K562 (cell line): ENCODE measurements around the gene CAMK2G. TPM values are rescaled to one million over a fixed set of nuclear protein-coding genes. Genes with fewer than 3 reads are reported as not detected.
A peak's percentile ranks its signal among the peaks of the same experiment; 100 is the strongest.

ENCODE experiments used
- ATAC-seq: fragments of 200-7000 bp; cut with Tn5 transposase; 3 replicates; pipeline ENCODE4 v1.9.1; 2020; ENCODE audit warnings: moderate library complexity
- BruUV-seq: library from RNA; stranded (reverse); fragments of 400-500 nt; replicated peaks from 2 replicates; lab custom pipeline; 2021; lab: Mats Ljungman, UMichigan
- CTCF ChIA-PET: fragments of 300-600 bp; formaldehyde crosslinking; extraction: SDS; loops from one replicate; lab custom pipeline; 2021; ENCODE audit warnings: low intra/inter-chr PET ratio; lab: Yijun Ruan, JAX
- POLR2A ChIA-PET: fragments of 300-600, 350-650 bp; sonication (Branson Sonifier 250); formaldehyde crosslinking; extraction: SDS; loops from one replicate; lab custom pipeline; 2021; ENCODE audit warnings: antibody characterized with exemption, inconsistent platforms; lab: Yijun Ruan, JAX
- DNase-seq, 4 experiments: peaks; one replicate each; pipeline versions ENCODE4 v3.0.0 to v3.0.0-alpha.2; 2011 to 2018; ENCODE audit warnings: low spot score in 3 of 4, mixed read lengths in 3 of 4; ENCODE audit errors: extremely low read depth in 1 of 4
- FAIRE-seq: peaks from 2 replicates; lab custom pipeline; 2011; peaks lifted over from hg19 to GRCh38; lab: Jason Lieb, UNC
- H2AFZ ChIP-seq: 2 replicates; pipeline ENCODE4 v1.6.0; 2011; ENCODE audit warnings: low read depth, low read length, control low read depth, inconsistent platforms
- H3K27ac ChIP-seq: fragments of 200-600 bp; 3 replicates; pipeline ENCODE4 v1.8.0; 2011; ENCODE audit warnings: low read depth, mild to moderate bottlenecking, control low read depth, inconsistent platforms, low read length, moderate library complexity, mixed read lengths; ENCODE audit errors: extremely low read depth
- H3K27me3 ChIP-seq, 2 experiments: fragments of 300-600 bp in 1 of 2; 2 replicates in 1 of 2; 3 replicates in 1 of 2; pipeline versions ENCODE4 v1.6.0 to v1.8.0; 2011; ENCODE audit warnings: inconsistent platforms in 2 of 2, low read length in 2 of 2, mild to moderate bottlenecking in 1 of 2, mixed read lengths in 1 of 2, moderate library complexity in 1 of 2; ENCODE audit not compliant: control insufficient read depth in 2 of 2, insufficient read depth in 2 of 2
- H3K36me3 ChIP-seq: fragments of 300-600 bp; 3 replicates; pipeline ENCODE4 v1.8.0; 2011; ENCODE audit warnings: mild to moderate bottlenecking, low read length, inconsistent platforms; ENCODE audit not compliant: control insufficient read depth, insufficient read depth
- H3K4me1 ChIP-seq, 2 experiments: fragments of 200-600 bp in 1 of 2; replicated peaks in 1 of 2; 2 replicates in 1 of 2; 3 replicates in 1 of 2; pipeline versions ENCODE4 v1.5.1 to v1.8.0; 2011; ENCODE audit warnings: inconsistent platforms in 2 of 2, low read length in 2 of 2, mild to moderate bottlenecking in 1 of 2, mixed read lengths in 1 of 2, moderate library complexity in 1 of 2; ENCODE audit not compliant: control insufficient read depth in 2 of 2, insufficient read depth in 2 of 2
- H3K4me2 ChIP-seq: 2 replicates; pipeline ENCODE4 v1.6.1; 2011; ENCODE audit warnings: low read length, control low read depth, inconsistent platforms, mixed read lengths; ENCODE audit not compliant: insufficient read depth
- H3K4me3 ChIP-seq: fragments of 200-600 bp; sonication (generic), shearing (Covaris generic); 2 replicates; pipeline ENCODE4 v1.5.1; 2016; ENCODE audit warnings: control low read depth, inconsistent platforms
- H3K79me2 ChIP-seq: fragments of 200-600 bp; 3 replicates; pipeline ENCODE4 v1.8.0; 2011; ENCODE audit warnings: low read length, inconsistent platforms; ENCODE audit not compliant: control insufficient read depth, insufficient read depth
- H3K9ac ChIP-seq, 2 experiments: 2 replicates each; pipeline versions ENCODE4 v1.6.0 to v1.6.1; 2011; ENCODE audit warnings: low read depth in 2 of 2, low read length in 2 of 2, control low read depth in 1 of 2, inconsistent platforms in 1 of 2, mild to moderate bottlenecking in 1 of 2, mixed read lengths in 1 of 2; ENCODE audit not compliant: insufficient read depth in 1 of 2
- H3K9me1 ChIP-seq: one replicate; pipeline ENCODE4 v1.6.0; 2011; ENCODE audit warnings: inconsistent platforms, mild to moderate bottlenecking, low read length, moderate library complexity; ENCODE audit not compliant: control insufficient read depth, insufficient read depth
- H3K9me3 ChIP-seq: replicated peaks from 2 replicates; pipeline ENCODE4 v1.5.1; 2011; ENCODE audit warnings: low read depth, low read length, inconsistent platforms; ENCODE audit not compliant: control insufficient read depth, insufficient read depth
- H4K20me1 ChIP-seq: replicated peaks from 2 replicates; pipeline ENCODE4 v1.6.1; 2011; ENCODE audit warnings: low read length, inconsistent platforms, mixed read lengths; ENCODE audit not compliant: control insufficient read depth, insufficient read depth
- BRF2 ChIP-seq: IDR thresholded peaks from 3 replicates; pipeline ENCODE4 v1.6.1; 2011; ENCODE audit warnings: borderline replicate concordance, mild to moderate bottlenecking; ENCODE audit not compliant: insufficient read length, insufficient read depth
- CHD2 ChIP-seq: IDR thresholded peaks from 2 replicates; pipeline ENCODE4 v1.6.1; 2011; ENCODE audit warnings: low read depth, low read length
- DNMT1 ChIP-seq: fragments of 450-650 bp; IDR thresholded peaks from 2 replicates; pipeline ENCODE4 v1.6.1; 2016; ENCODE audit warnings: antibody characterized with exemption, mild to moderate bottlenecking
- E2F1 ChIP-seq: sonication (generic); formaldehyde crosslinking; IDR thresholded peaks from 2 replicates; pipeline ENCODE4 v1.8.1; 2023; ENCODE audit warnings: mild to moderate bottlenecking, missing genetic modification reagents, moderate library complexity
- FOSL1 ChIP-seq: fragments of 200-800 bp; sonication (Bioruptor generic); conservative IDR thresholded peaks from 2 replicates; pipeline ENCODE4 v1.6.1; 2016; ENCODE audit warnings: missing genetic modification characterization, missing compliant biosample characterization
- MIER1 ChIP-seq: fragments of 450-650 bp; IDR thresholded peaks from 2 replicates; pipeline ENCODE4 v1.6.1; 2016; ENCODE audit warnings: antibody characterized with exemption, mild to moderate bottlenecking, low read depth
- MTA3 ChIP-seq: fragments of 450-650 bp; formaldehyde crosslinking; IDR thresholded peaks from 2 replicates; pipeline ENCODE4 v1.6.1; 2017; ENCODE audit warnings: mild to moderate bottlenecking, borderline replicate concordance
- POLR2G ChIP-seq: fragments of 200-400 bp; formaldehyde crosslinking; IDR thresholded peaks from 2 replicates; pipeline ENCODE4 v1.6.1; 2017; ENCODE audit warnings: low read depth, mild to moderate bottlenecking, antibody characterized with exemption, low read length, moderate library complexity
- RBFOX2 ChIP-seq: fragments of 200-400 bp; formaldehyde crosslinking; IDR thresholded peaks from 2 replicates; pipeline ENCODE4 v1.6.1; 2017; ENCODE audit warnings: low read depth, mild to moderate bottlenecking, low read length, moderate library complexity
- SOX6 ChIP-seq: fragments of 450-650 bp; IDR thresholded peaks from 2 replicates; pipeline ENCODE4 v1.6.1; 2014; ENCODE audit warnings: mild to moderate bottlenecking
- TCFL5 ChIP-seq: fragments of 250-450 bp; sonication (Bioruptor Pico); conservative IDR thresholded peaks from 2 replicates; pipeline ENCODE4 v1.6.1; 2021; ENCODE audit warnings: mild to moderate bottlenecking, moderate library complexity, matching md5 sums
- YY1 ChIP-seq, 3 experiments: IDR thresholded peaks; 2 replicates each; pipeline ENCODE4 v1.6.1; 2011; ENCODE audit warnings: low read length in 2 of 3, mild to moderate bottlenecking in 2 of 3, moderate library complexity in 2 of 3, borderline replicate concordance in 1 of 3, control low read depth in 1 of 3, low read depth in 1 of 3; ENCODE audit not compliant: insufficient read depth in 3 of 3, insufficient replicate concordance in 2 of 3, control insufficient read depth in 1 of 3, insufficient read length in 1 of 3; ENCODE audit errors: extremely low read depth in 1 of 3
- ZNF197 ChIP-seq: fragments of 200-800 bp; sonication (Bioruptor generic); IDR thresholded peaks from 2 replicates; pipeline ENCODE4 v1.6.1; 2016; ENCODE audit warnings: low read depth, missing genetic modification characterization, missing compliant biosample characterization
- WGBS: fragments of 100-300 bp; shearing (Covaris generic); methylation state at CpG from one replicate; pipeline ENCODE4 v1.1.6; 2016; ENCODE audit warnings: low coverage, mixed read lengths; ENCODE audit not compliant: insufficient coverage; ENCODE audit errors: missing lambda C conversion rate; 5-methylcytosine and 5-hydroxymethylcytosine counted together
- in situ Hi-C: fragments of 300-500 bp; cut with MboI; formaldehyde crosslinking; loops from 4 replicates; pipeline ENCODE4 v1.15.0; 2018; ENCODE audit warnings: inconsistent platforms, mixed read lengths
- intact Hi-C: fragments of 100-400 bp; cut with micrococcal nuclease; formaldehyde crosslinking; loops from 2 replicates; pipeline ENCODE4 v1.14.2; 2022
- polyA plus RNA-seq, 8 experiments: library from polyadenylated mRNA; depleted of rRNA in 4 of 8; stranded (reverse) in 5 of 8; unstranded in 3 of 8; fragments of >200 nt; fragmentation: Nextera tagmentation in 2 of 8; fragmentation: Illumina TruSeq in 1 of 8; extraction: Ambion mirVana in 2 of 8; extraction: Trizol in 1 of 8; gene quantifications; 2 replicates each; pipeline versions ENCODE4 v1.2.1 to v1.2.3, GENCODE V29; 2011 to 2014; ENCODE audit warnings: inconsistent platforms in 1 of 8, missing spikeins in 1 of 8
- total RNA-seq, 7 experiments: library from RNA; depleted of rRNA in 6 of 7; stranded (reverse); fragments of >200 nt in 6 of 7; fragmentation: Illumina TruSeq in 2 of 7; extraction: Trizol in 2 of 7; gene quantifications; 2 replicates each; pipeline versions ENCODE4 v1.2.1 to v1.2.3, GENCODE V29; 2011 to 2021; ENCODE audit warnings: low replicate concordance in 1 of 7

The CAMK2G gene
- total and polyA plus RNA-seq, 9 of the 15 experiments (the other 6 are each of a cell fraction or from before 2014, with no cell fraction given): 9.0 to 37.9 (median 32.6) TPM

- WGBS: 89% methylated on average over 16 of the region's 16 CpGs
- CTCF ChIA-PET: interaction anchor here (0.6 kb wide), 1 partner anchor 260 kb away, joined by 3 read pairs; no protein-coding TSS in a partner anchor
- ATAC-seq (no peak), FAIRE-seq (no peak)
- Histone ChIP-seq H3K4me3 (no peak overlapping the region), H3K27me3 (no peaks in the 10 kb centered on the region), H3K4me1 (peaks cover 23 to 43% of the 10 kb centered on the region in 2 experiments)
- TF ChIP-seq MTA3: no peak
- TF ChIP-seq BRF2: no peak
- TF ChIP-seq E2F1 (CRISPR knock-in tag): no peak
- no peak for TF ChIP-seq SOX6
- TF ChIP-seq POLR2G: peak; percentile 30; the same call in 1 of the 2 replicates
- TF ChIP-seq RBFOX2: peak; percentile 52; the same call in 1 of the 2 replicates
- TF ChIP-seq TCFL5 (CRISPR knock-in tag): no peak
- no peak for TF ChIP-seq CHD2
- no peak for TF ChIP-seq ZNF197 (CRISPR knock-in tag)
- no peak for TF ChIP-seq FOSL1 (tag)
- no peak for TF ChIP-seq MIER1
- TF ChIP-seq DNMT1: no peak
- no peak for TF ChIP-seq YY1 (IDR thresholded peaks at IDR 0.05; ENCODE audit: borderline replicate concordance in 1 of 3, control insufficient read depth in 1 of 3, extremely low read depth in 1 of 3, insufficient read depth in 3 of 3, insufficient read length in 1 of 3, insufficient replicate concordance in 2 of 3, low read depth in 1 of 3, low read length in 2 of 3)
- TF ChIP-seq, all 486 proteins: peak for 2
- peaks cover 13% of the 10 kb centered on the region for H3K79me2 ChIP-seq
- H3K36me3 ChIP-seq: peaks cover 56% of the 10 kb centered on the region
- H3K4me2 ChIP-seq: no peak overlapping the region
- no peak for DNase-seq
- in situ Hi-C loops: no loop called here
- H3K9ac ChIP-seq: peak overlapping the region in 1 of 2 experiments; percentile 70; a peak in 2 of 4 replicates
- H4K20me1 ChIP-seq: peaks cover 5% of the 10 kb centered on the region; the same call in 1 of the 2 replicates
- H3K27ac ChIP-seq: no peak overlapping the region
- intact Hi-C loops: no loop called here
- H3K9me3 ChIP-seq: no peaks in the 10 kb centered on the region
- H2AFZ ChIP-seq: no peak overlapping the region
- POLR2A ChIA-PET: interaction anchor here (1.0 to 3.6 kb wide), 8 partner anchors 8 to 66 kb away, joined by 3 to 50 read pairs (median 4); partner anchors contain the start of gene CHCHD1
- no peaks in the 10 kb centered on the region for H3K9me1 ChIP-seq
- BruUV-seq: no TSS peak
Measured at GRCh38 chr10:73808021-73808815, 66.1 kb downstream of the CAMK2G start.
